ENCODE results near the gene FAM186B. TPM values are rescaled to one million over a fixed set of nuclear protein-coding genes. Genes with fewer than 3 reads are reported as not detected.

FAM186B gene
- total RNA-seq, 1 donor from 2014 or later, result not detected

DNA sequence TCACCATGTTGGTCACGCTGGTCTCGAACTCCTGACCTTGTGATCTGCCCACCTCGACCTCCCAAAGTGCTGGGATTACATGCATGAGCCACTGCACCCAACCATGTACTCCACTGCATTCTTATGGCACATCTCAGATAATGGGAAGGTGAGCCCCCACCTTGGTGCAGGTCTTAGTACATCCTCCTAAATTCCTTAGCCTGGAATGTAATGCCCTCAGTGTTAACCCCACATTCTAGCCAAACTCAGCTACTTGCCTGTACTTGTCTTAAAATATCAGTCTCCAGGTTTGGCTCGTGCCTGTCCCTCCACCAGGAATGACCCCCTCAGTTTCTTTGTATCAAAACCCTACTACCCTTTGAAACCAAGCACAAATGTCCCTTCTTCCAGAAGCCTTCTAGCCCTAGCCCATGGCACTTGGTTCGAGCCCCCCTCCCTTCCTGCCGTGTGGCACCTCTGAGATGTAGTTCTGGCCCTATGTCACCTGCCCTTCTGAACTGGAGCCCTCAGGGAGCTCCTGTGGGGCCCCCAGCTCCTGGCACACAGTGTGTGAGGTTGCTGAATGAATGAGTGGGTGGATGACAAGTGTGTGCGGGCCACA, 58.2 kb downstream of the FAM186B start:
- Histone ChIP-seq H3K27me3 (ENCODE audit: control insufficient read depth in 3 of 3, insufficient read depth in 3 of 3, low read length in 3 of 3) (peaks cover 37 to 58% (median 48%) of the 10 kb centered on the region in 3 donors), H3K9ac (ENCODE audit: low read depth in 1 of 3, low read length in 3 of 3) (no peak overlapping the region), H3K36me3 (ENCODE audit: control insufficient read depth in 3 of 3, insufficient read depth in 3 of 3, low read length in 3 of 3) (no peaks in the 10 kb centered on the region), H3K4me1 (ENCODE audit: control insufficient read depth in 3 of 3, insufficient read depth in 3 of 3, low read length in 3 of 3) (peaks cover 18 to 22% (median 20%) of the 10 kb centered on the region in 3 donors), H3K27ac (ENCODE audit: low read depth, low read length) (no peak overlapping the region), H3K4me3 (ENCODE audit: low read length in 3 of 3) (no peak overlapping the region), H3K9me3 (ENCODE audit: control insufficient read depth in 3 of 3, low read length in 3 of 3) (no peaks in the 10 kb centered on the region)

DNA sequence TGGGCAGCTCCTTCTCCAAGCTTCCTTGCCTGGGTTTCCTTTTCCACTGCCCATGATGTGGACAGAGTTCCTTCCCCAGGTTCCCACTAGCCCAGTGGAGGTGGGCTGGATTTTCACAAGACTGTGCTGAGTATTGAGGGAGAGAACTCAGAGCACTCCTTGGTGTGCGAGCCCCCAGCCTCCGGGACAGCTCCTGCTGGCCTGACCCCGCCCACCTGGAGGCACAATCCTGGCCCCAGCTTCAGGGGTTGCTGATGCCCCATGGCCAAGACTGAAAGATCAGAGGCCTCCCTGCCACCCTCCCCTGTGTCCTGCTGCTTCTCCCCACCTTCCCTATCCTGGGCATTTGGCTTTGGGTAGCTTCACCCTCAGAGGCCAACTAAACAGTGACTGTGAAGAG, 59.0 kb downstream of the FAM186B start:
- no peak overlapping the region for H3K27ac ChIP-seq (ENCODE audit: low read depth, low read length)
- H3K9ac ChIP-seq (ENCODE audit: low read depth in 1 of 3, low read length in 3 of 3), result no peak overlapping the region
- no peak overlapping the region for H3K4me3 ChIP-seq (ENCODE audit: low read length in 3 of 3)
- peaks cover 37 to 61% (median 49%) of the 10 kb centered on the region in 3 donors for H3K27me3 ChIP-seq (ENCODE audit: control insufficient read depth in 3 of 3, insufficient read depth in 3 of 3, low read length in 3 of 3)
- H3K4me1 ChIP-seq (ENCODE audit: control insufficient read depth in 3 of 3, insufficient read depth in 3 of 3, low read length in 3 of 3), result peaks cover 12 to 15% (median 13%) of the 10 kb centered on the region in 3 donors
- no peaks in the 10 kb centered on the region for H3K36me3 ChIP-seq (ENCODE audit: control insufficient read depth in 3 of 3, insufficient read depth in 3 of 3, low read length in 3 of 3)
- no peaks in the 10 kb centered on the region for H3K9me3 ChIP-seq (ENCODE audit: control insufficient read depth in 3 of 3, low read length in 3 of 3)

DNA sequence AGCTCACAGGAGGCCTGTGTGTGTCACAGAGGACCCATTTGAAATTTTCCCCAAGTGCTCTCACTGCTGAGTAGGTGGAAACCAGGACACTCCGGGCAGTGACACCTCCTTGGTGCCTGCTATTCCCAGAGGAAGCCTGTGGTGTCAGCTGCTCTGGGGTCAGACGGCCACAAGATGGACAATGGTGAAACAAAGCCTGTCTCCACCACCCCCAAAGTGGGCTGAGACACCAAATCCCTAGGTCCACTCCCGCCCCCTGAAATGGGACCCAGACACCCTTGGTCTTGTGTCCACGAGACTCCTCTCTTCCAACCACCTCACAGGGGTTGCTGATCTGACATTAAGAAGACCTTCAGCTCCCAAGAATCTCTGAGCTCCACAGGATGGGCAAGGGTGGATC, 59.6 kb downstream of the FAM186B start:
- Histone ChIP-seq H3K9me3 (ENCODE audit: control insufficient read depth in 3 of 3, low read length in 3 of 3) (no peaks in the 10 kb centered on the region), H3K4me3 (ENCODE audit: low read length in 3 of 3) (no peak overlapping the region), H3K36me3 (ENCODE audit: control insufficient read depth in 3 of 3, insufficient read depth in 3 of 3, low read length in 3 of 3) (no peaks in the 10 kb centered on the region), H3K27me3 (ENCODE audit: control insufficient read depth in 3 of 3, insufficient read depth in 3 of 3, low read length in 3 of 3) (peaks cover 44 to 61% (median 49%) of the 10 kb centered on the region in 3 donors), H3K9ac (ENCODE audit: low read depth in 1 of 3, low read length in 3 of 3) (no peak overlapping the region), H3K27ac (ENCODE audit: low read depth, low read length) (no peak overlapping the region), H3K4me1 (ENCODE audit: control insufficient read depth in 3 of 3, insufficient read depth in 3 of 3, low read length in 3 of 3) (peaks cover 11 to 14% (median 12%) of the 10 kb centered on the region in 3 donors)

DNA sequence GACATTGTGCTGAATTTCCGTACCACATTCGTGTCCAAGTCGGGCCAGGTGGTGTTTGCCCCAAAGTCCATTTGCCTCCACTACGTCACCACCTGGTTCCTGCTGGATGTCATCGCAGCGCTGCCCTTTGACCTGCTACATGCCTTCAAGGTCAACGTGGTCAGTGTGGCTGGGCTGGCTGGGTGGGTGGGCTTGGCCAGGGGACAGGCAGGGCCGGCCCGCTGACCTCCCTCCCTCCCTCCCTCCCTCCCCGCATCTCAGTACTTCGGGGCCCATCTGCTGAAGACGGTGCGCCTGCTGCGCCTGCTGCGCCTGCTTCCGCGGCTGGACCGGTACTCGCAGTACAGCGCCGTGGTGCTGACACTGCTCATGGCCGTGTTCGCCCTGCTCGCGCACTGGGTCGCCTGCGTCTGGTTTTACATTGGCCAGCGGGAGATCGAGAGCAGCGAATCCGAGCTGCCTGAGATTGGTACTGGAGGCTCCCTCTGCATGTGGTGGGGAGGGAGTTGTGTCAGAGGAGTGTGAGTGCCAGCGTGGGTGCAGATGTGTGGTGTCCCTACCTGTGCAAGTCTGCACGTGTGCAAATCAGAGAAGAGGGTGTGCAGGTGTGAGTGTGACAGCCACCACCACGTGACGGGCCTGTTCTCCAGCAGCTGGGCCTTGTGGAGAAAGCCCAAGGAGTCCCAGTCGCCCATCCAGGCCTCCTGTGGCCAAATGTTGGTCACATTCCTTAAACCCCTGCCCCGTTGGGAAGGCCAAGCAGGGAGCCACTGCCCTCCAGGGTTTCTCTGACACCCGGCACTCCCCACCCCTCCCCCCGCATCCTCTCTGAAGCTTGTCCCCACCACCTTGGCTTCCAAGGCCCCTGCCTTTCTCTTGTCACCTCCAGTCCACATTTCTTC, 61.3 kb downstream of the FAM186B start:
- peaks cover 48 to 73% (median 54%) of the 10 kb centered on the region in 3 donors for H3K27me3 ChIP-seq (ENCODE audit: control insufficient read depth in 3 of 3, insufficient read depth in 3 of 3, low read length in 3 of 3)
- H3K4me1 ChIP-seq (ENCODE audit: control insufficient read depth in 3 of 3, insufficient read depth in 3 of 3, low read length in 3 of 3), result peaks cover 6 to 10% (median 9%) of the 10 kb centered on the region in 3 donors
- no peak overlapping the region for H3K9ac ChIP-seq (ENCODE audit: low read depth in 1 of 3, low read length in 3 of 3)
- H3K36me3 ChIP-seq (ENCODE audit: control insufficient read depth in 3 of 3, insufficient read depth in 3 of 3, low read length in 3 of 3), result no peaks in the 10 kb centered on the region
- no peak overlapping the region for H3K27ac ChIP-seq (ENCODE audit: low read depth, low read length)
- no peak overlapping the region for H3K4me3 ChIP-seq (ENCODE audit: low read length in 3 of 3)
- H3K9me3 ChIP-seq (ENCODE audit: control insufficient read depth in 3 of 3, low read length in 3 of 3), result no peaks in the 10 kb centered on the region

DNA sequence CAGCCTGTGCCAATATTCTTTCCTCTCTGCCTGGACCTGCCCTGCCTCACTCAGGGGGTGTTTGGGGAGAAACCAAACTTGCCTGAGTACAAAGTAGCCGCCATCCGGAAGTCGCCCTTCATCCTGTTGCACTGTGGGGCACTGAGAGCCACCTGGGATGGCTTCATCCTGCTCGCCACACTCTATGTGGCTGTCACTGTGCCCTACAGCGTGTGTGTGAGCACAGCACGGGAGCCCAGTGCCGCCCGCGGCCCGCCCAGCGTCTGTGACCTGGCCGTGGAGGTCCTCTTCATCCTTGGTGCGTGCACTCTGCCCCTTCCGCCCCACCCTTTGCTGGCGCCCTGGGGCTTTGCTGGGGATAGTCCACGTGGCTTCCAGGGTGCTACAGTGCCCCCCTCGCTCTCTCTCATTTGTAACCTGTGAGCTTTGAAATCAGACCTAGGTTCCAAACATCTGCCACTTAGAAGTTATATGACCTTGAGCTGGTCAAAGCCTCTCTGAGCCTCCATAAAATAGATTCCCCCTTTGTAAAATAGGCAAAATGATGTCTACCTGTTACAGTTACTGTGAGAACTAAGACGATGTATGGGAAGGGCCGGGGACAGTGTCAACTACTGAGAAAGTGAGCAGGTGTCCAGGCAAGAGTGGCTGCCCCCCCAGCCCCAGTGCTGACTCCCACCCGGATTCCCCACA, 62.1 kb downstream of the FAM186B start:
- H3K4me3 ChIP-seq (ENCODE audit: low read length in 3 of 3), result no peak overlapping the region
- no peak overlapping the region for H3K9ac ChIP-seq (ENCODE audit: low read depth in 1 of 3, low read length in 3 of 3)
- H3K4me1 ChIP-seq (ENCODE audit: control insufficient read depth in 3 of 3, insufficient read depth in 3 of 3, low read length in 3 of 3), result peaks cover under 1 to 2% (median 1%) of the 10 kb centered on the region in 3 donors
- peaks cover 42 to 68% (median 56%) of the 10 kb centered on the region in 3 donors for H3K27me3 ChIP-seq (ENCODE audit: control insufficient read depth in 3 of 3, insufficient read depth in 3 of 3, low read length in 3 of 3)
- no peaks in the 10 kb centered on the region for H3K36me3 ChIP-seq (ENCODE audit: control insufficient read depth in 3 of 3, insufficient read depth in 3 of 3, low read length in 3 of 3)
- no peaks in the 10 kb centered on the region for H3K9me3 ChIP-seq (ENCODE audit: control insufficient read depth in 3 of 3, low read length in 3 of 3)
- H3K27ac ChIP-seq (ENCODE audit: low read depth, low read length), result no peak overlapping the region

DNA sequence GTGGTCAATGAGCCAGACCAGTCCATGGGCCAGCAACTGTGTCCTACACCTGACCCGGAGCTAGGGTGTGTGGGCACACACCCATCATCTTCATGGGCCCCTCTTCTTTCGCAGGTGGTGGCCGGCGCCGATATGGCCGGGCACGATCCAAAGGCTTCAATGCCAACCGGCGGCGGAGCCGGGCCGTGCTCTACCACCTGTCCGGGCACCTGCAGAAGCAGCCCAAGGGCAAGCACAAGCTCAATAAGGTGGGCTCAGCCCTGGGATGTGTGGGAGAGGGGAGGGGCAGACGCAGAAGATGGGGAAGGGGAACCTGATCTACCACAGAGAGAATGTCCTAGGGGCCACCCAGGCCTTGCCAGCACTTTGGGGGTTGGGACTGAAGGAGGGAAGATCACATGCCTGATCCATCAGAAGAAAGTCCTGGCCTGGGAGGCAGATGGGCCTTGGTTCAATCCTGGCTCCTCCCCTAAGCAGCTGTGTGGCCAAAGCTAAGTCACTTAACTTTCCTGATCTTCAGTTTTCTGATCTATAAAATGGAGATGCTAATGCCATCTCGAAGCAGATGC, 62.8 kb downstream of the FAM186B start:
- peaks cover 42 to 68% (median 58%) of the 10 kb centered on the region in 3 donors for H3K27me3 ChIP-seq (ENCODE audit: control insufficient read depth in 3 of 3, insufficient read depth in 3 of 3, low read length in 3 of 3)
- H3K4me3 ChIP-seq (ENCODE audit: low read length in 3 of 3), result no peak overlapping the region
- H3K9me3 ChIP-seq (ENCODE audit: control insufficient read depth in 3 of 3, low read length in 3 of 3), result no peaks in the 10 kb centered on the region
- no peak overlapping the region for H3K9ac ChIP-seq (ENCODE audit: low read depth in 1 of 3, low read length in 3 of 3)
- no peak overlapping the region for H3K27ac ChIP-seq (ENCODE audit: low read depth, low read length)
- no peaks in the 10 kb centered on the region for H3K36me3 ChIP-seq (ENCODE audit: control insufficient read depth in 3 of 3, insufficient read depth in 3 of 3, low read length in 3 of 3)
- H3K4me1 ChIP-seq (ENCODE audit: control insufficient read depth in 3 of 3, insufficient read depth in 3 of 3, low read length in 3 of 3), result peaks cover 5 to 8% (median 8%) of the 10 kb centered on the region in 3 donors

DNA sequence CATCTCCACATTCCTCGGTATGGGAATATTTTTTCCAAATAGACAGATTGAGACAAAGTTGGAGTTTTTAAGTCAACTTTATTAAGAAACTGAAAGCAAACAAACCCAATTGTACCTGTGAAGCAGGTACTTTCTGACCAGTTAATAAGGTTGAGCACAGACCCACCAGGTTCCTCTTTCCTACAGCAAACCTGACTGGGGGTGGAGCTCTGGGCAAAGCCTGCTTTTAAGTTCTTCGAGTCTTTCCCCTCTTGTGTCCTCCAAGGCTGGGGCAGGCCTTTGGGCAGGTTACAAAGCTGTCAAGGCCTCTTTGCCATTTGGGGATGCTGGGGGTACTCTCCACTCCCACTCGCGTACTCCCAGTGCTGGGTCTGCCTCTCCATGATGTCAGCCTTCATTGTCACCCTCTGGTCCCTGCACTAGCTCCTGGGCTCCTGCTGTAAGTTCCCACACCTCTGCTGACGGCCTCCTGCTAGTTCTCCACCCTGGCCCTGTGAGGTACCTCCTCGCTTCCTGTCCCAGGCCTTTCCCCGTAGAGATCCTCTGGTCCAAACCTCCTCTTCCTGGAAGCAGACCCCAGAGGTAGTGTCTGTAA, 63.4 kb downstream of the FAM186B start:
- Histone ChIP-seq H3K9me3 (ENCODE audit: control insufficient read depth in 3 of 3, low read length in 3 of 3) (no peaks in the 10 kb centered on the region), H3K4me1 (ENCODE audit: control insufficient read depth in 3 of 3, insufficient read depth in 3 of 3, low read length in 3 of 3) (peaks cover 10 to 12% (median 12%) of the 10 kb centered on the region in 3 donors), H3K27me3 (ENCODE audit: control insufficient read depth in 3 of 3, insufficient read depth in 3 of 3, low read length in 3 of 3) (peaks cover 40 to 67% (median 58%) of the 10 kb centered on the region in 3 donors), H3K36me3 (ENCODE audit: control insufficient read depth in 3 of 3, insufficient read depth in 3 of 3, low read length in 3 of 3) (no peaks in the 10 kb centered on the region), H3K9ac (ENCODE audit: low read depth in 1 of 3, low read length in 3 of 3) (no peak overlapping the region), H3K4me3 (ENCODE audit: low read length in 3 of 3) (no peak overlapping the region), H3K27ac (ENCODE audit: low read depth, low read length) (no peak overlapping the region)

DNA sequence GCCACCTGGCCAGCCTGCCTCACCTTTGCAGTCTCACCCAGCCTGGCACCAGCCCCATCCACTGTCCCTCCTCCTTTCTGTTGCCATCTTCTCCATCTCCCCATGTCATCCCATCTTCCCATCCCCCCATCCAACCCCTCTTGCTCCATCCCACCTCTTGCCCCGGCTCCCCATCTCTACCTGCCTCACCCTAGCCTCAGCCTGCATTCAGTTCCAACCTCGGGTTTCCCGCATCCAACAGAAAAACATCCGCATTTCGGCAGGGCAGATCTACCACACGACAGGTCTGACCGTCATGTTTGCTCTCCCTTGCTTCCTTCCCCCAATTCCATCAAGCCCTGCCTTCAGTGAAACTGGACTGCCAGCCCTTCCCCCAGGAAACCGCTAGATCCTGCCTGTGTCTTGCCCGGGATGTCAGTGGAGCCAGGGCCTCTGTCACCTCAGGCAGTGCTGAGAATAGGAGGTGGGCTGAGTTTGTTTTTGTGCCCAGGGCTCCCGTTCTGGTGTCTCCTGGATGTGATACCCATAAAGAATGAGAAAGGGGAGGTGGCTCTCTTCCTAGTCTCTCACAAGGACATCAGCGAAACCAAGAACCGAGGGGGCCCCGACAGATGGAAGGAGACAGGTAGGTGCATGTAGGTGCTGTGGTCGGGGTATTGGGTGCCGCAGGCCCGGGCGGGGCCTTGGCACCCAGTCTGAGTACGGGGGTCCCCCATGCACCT, 64.1 kb downstream of the FAM186B start:
- H3K27ac ChIP-seq (ENCODE audit: low read depth, low read length), result no peak overlapping the region
- no peaks in the 10 kb centered on the region for H3K9me3 ChIP-seq (ENCODE audit: control insufficient read depth in 3 of 3, low read length in 3 of 3)
- H3K4me3 ChIP-seq (ENCODE audit: low read length in 3 of 3), result no peak overlapping the region
- no peaks in the 10 kb centered on the region for H3K36me3 ChIP-seq (ENCODE audit: control insufficient read depth in 3 of 3, insufficient read depth in 3 of 3, low read length in 3 of 3)
- H3K27me3 ChIP-seq (ENCODE audit: control insufficient read depth in 3 of 3, insufficient read depth in 3 of 3, low read length in 3 of 3), result peaks cover 43 to 67% (median 63%) of the 10 kb centered on the region in 3 donors
- no peak overlapping the region for H3K9ac ChIP-seq (ENCODE audit: low read depth in 1 of 3, low read length in 3 of 3)
- peaks cover 12% of the 10 kb centered on the region in 3 donors for H3K4me1 ChIP-seq (ENCODE audit: control insufficient read depth in 3 of 3, insufficient read depth in 3 of 3, low read length in 3 of 3)

Measured in skeletal muscle tissue (tissue), 4 donors.